IPS DF 6.9 (cell line): ENCODE measurements around the gene CUBN.

Experiments
- DNase-seq: peaks from one replicate; pipeline ENCODE4 v3.0.0-alpha.2; 2013; ENCODE audit warnings: low read depth, low spot score
- H3K27ac ChIP-seq: one replicate; pipeline ENCODE4 v1.5.1; 2013; ENCODE audit warnings: low read length, control low read depth
- H3K27me3 ChIP-seq: 2 replicates; pipeline ENCODE4 v1.6.1; 2013; ENCODE audit warnings: mild to moderate bottlenecking, low read length; ENCODE audit not compliant: control insufficient read depth, insufficient read depth
- H3K36me3 ChIP-seq: 2 replicates; pipeline ENCODE4 v1.6.1; 2013; ENCODE audit warnings: low read length; ENCODE audit not compliant: control insufficient read depth, insufficient read depth
- H3K4me1 ChIP-seq: 2 replicates; pipeline ENCODE4 v1.6.1; 2013; ENCODE audit warnings: low read length; ENCODE audit not compliant: control insufficient read depth, insufficient read depth
- H3K4me3 ChIP-seq: 2 replicates; pipeline ENCODE4 v1.5.1; 2013; ENCODE audit warnings: mild to moderate bottlenecking, low read length
- H3K9me3 ChIP-seq: 2 replicates; pipeline ENCODE4 v1.6.1; 2013; ENCODE audit warnings: low read length, inconsistent platforms; ENCODE audit not compliant: control insufficient read depth, insufficient read depth
- WGBS: extraction: QIAGEN DNeasy Blood & Tissue Kit; methylation state at CpG from one replicate; pipeline ENCODE4 v1.1.7; 2013; ENCODE audit warnings: mixed read lengths, missing lambda C conversion rate; ENCODE audit not compliant: insufficient read length, insufficient coverage; 5-methylcytosine and 5-hydroxymethylcytosine counted together

Gene CUBN

DNA sequence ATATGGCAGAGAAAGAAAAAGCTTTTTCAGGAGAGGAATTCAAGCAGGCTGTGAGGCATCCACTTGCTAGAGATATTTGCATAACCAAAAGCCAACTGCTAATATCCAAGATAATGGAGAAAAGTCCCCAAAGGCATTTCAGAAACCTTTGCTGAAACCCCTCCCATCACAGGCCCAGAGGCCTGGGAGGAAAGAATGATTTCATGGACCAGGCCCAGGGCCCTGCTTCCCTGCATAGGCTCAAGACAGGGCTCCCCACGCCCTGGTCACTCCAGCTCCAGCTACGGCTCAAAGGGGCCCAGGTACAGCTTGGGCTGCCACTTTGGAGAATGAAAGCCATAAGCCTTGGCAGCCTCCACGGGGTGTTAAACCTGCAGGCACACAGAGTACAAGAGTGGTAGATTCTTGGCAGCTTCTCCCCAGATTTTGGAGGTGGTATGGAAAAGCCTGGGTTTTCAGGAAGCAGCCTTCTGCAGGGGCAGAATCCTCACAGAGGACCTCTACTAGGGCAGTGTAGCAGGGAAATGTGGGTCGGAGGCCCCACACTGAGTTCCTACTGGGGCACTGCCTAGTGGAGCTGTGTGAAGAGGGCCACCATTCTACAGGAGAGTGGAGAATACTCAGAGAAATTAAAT is 306.8 kb downstream of the CUBN start:
- Histone ChIP-seq H3K4me3 (no peak overlapping the region), H3K4me1 (no peaks in the 10 kb centered on the region), H3K36me3 (no peaks in the 10 kb centered on the region), H3K27me3 (no peaks in the 10 kb centered on the region), H3K9me3 (peaks cover 5% of the 10 kb centered on the region), H3K27ac (no peak overlapping the region)
- no CpG with 5 or more reads among the region's 4 CpGs for WGBS
- no peak for DNase-seq

DNA sequence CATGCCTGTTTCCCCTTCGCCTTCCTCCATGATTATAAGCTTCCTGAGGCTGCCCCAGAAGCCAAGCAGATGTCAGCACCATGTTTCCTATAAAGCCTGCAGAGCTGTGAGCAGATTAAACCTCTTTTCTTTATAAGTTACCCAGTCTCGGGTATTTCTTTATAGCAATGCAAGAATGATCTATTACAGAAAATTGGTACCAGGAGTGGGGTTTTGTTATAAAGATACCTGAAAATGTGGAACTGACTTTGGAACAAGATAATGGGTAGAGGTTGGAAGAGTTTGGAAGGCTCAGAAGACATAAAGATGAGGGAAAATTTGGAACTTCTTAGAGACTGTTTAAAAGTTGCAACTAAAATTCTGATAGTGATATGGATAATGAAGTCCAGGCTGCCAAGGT is 307.6 kb downstream of the CUBN start:
- DNase-seq: no peak
- no peaks in the 10 kb centered on the region for H3K27me3 ChIP-seq
- H3K4me3 ChIP-seq: no peak overlapping the region
- WGBS: no CpG with 5 or more reads among the region's 2 CpGs
- no peak overlapping the region for H3K27ac ChIP-seq
- H3K4me1 ChIP-seq: no peaks in the 10 kb centered on the region
- peaks cover 5% of the 10 kb centered on the region for H3K9me3 ChIP-seq
- H3K36me3 ChIP-seq: no peaks in the 10 kb centered on the region

DNA sequence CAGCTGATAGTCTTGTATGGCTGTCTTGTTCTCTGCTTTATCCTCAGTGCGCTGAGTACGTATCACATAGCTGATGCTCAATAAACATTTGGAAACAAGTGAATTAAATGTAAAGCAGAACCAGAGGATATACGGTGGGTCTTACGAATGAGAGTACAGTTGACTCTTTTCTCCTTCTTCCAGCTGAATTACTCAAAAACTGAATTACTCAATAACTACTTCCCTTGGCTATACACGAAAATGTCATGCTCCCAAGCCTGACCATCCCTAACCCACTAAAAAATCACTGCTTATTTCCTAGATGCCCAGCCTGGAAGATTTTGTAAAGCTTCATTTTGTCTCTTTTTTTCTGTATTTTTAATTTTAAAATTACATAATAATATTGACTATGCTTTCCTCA is 309.2 kb downstream of the CUBN start:
- WGBS: no CpG with 5 or more reads among the region's 5 CpGs
- H3K27me3 ChIP-seq: no peaks in the 10 kb centered on the region

DNA sequence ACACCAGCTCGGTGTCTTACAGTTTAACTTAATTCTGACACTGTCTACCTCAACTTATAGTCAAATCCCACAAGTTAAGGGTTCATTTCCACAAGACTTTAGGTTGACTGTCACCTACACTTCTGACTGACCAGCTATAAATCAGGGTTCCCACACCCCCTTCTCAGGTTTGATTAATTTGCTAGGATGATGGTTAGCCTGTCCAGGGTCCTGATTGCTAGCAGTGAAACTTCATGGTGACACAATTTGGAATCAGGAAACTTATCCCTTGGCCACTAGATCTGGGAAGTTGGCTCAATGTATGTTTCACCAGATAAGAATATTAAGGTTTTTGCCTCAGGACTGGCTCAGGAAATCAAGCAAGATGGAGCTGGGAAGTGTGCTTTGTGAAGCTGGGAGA is 309.6 kb downstream of the CUBN start:
- H3K9me3 ChIP-seq: peaks cover 5% of the 10 kb centered on the region
- H3K27ac ChIP-seq: no peak overlapping the region
- DNase-seq: no peak
- no CpG with 5 or more reads among the region's 1 CpG for WGBS
- H3K4me1 ChIP-seq: no peaks in the 10 kb centered on the region
- no peak overlapping the region for H3K4me3 ChIP-seq
- H3K36me3 ChIP-seq: no peaks in the 10 kb centered on the region
- no peaks in the 10 kb centered on the region for H3K27me3 ChIP-seq

More for the DNA sequence above, 309.2 kb downstream of the CUBN start:
- no peak for DNase-seq
- Histone ChIP-seq H3K36me3 (no peaks in the 10 kb centered on the region), H3K4me1 (no peaks in the 10 kb centered on the region), H3K4me3 (no peak overlapping the region), H3K9me3 (peaks cover 5% of the 10 kb centered on the region), H3K27ac (no peak overlapping the region)

DNA sequence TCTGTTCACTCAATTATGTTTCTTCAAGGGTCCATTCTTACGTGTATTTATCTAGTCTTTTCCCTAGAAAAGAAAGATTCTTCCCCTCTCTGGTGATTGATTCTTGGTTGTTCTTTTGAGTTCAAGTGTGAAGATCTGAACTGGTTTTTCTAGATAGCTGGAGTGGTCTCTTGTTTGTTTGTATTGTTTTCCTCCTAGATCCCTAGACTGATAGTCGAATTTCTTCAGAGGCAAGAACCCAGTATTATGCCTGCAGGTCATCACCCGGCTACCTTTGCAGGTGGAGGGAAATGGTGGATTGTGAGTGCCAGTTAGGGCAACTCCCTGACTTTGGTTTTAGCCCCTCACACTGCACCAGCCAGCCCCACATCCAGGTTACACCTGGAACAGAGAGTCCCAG is 310.2 kb downstream of the CUBN start:
- DNase-seq: no peak
- Histone ChIP-seq H3K27ac (no peak overlapping the region), H3K27me3 (no peaks in the 10 kb centered on the region), H3K4me3 (no peak overlapping the region), H3K9me3 (peaks cover 5% of the 10 kb centered on the region), H3K4me1 (no peaks in the 10 kb centered on the region), H3K36me3 (no peaks in the 10 kb centered on the region)
- WGBS: no CpG with 5 or more reads among the region's 3 CpGs

DNA sequence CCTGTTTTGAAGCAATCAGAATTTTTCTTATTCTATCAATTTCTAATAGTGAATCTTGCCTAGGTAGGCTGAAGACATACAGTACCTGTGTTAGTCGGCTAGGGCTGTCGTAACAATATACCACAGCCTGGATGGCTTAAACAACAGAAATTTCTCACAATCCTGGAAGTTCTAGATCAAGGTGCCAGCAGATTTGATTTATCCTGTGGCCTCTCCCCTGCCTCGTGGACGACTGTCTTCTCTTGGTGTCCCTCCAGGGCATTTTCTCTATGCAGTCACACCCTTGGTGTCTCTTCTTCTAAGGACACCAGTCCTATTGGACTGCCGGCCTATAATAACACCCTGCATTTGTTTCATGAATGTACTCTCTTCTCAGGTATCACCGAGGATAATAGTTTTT is 310.6 kb downstream of the CUBN start:
- no peak for DNase-seq
- H3K4me3 ChIP-seq: no peak overlapping the region
- no peaks in the 10 kb centered on the region for H3K4me1 ChIP-seq
- WGBS: no CpG with 5 or more reads among the region's 6 CpGs
- H3K27me3 ChIP-seq: no peaks in the 10 kb centered on the region
- no peaks in the 10 kb centered on the region for H3K36me3 ChIP-seq
- peaks cover 5% of the 10 kb centered on the region for H3K9me3 ChIP-seq
- H3K27ac ChIP-seq: no peak overlapping the region

DNA sequence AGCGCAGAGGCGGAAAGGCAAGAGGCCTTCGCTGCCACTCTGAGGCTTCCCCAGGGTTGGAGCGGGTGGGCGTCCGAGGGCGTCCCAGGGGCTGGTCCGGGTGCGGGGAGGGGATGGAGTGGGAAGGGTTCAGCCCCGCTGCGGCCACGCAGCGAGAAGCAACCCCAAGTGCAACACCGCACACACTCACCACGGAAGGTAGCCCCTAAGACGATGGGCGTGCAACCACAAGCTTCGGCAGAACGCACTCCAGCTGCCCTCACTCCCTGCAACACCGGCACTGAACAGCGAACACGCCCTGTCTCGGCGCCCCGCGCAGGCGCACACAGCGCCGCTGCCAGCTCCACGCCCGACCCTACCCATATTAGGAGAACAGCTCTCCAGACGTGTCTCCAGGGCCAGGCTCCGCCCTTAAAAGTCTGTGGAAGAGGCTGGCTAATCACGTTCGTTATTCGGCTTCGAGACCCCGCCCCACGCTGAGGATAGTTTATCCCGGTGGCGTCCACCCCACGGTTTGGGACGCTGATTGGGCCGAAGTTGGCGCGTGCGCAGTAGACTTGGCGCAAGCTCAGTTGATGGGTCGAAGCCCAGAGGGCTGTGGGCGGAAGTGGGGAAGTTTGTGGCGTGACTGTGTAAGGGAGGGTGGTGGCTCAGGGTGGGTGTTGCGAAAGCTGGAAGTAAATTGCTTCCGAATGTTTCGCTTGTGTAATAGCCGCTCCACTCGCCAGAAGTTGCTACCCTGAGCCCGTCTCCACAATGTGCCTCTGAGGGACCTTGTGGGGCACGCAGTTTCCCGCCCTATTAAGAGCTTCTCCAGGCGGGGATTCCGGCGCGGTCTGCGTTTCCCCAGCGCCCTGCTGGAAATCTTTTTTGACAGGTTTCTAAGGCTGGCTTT is 312.2 kb downstream of the CUBN start, which contains the start of gene RSU1:
Gene RSU1 (minus strand): TSS at position 300 of the 895 bp plus-strand sequence. CDS start 343 bp downstream, outside the sequence.
- WGBS: no CpG with 5 or more reads among the region's 65 CpGs
- Histone ChIP-seq H3K36me3 (no peaks in the 10 kb centered on the region), H3K27me3 (no peaks in the 10 kb centered on the region), H3K27ac (no peak within 1 kb of the TSS), H3K4me1 (no peaks in the 10 kb centered on the region), H3K9me3 (no peaks in the 10 kb centered on the region; the same call in 1 of the 2 replicates), H3K4me3 (peak within 1 kb of the TSS; percentile 74)
- peak; percentile 97 for DNase-seq

DNA sequence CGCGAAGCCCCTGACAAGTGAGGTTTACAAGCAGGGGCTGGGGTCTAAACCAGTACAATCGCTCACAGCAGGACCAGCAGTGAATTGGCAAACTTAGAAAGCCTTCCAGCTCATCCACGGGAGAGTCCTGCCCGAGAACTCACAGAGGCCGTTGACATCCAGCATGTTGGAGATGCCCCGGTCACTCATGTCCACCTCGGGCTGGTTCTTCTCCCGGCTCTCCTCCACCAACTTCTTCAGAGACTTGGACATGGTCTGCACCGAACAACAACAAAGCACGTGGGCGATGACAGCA is 312.8 kb downstream of the CUBN start:
- WGBS: no CpG with 5 or more reads among the region's 12 CpGs
- H3K4me3 ChIP-seq: peak overlapping the region; percentile 64
- no peaks in the 10 kb centered on the region for H3K4me1 ChIP-seq
- no peak overlapping the region for H3K27ac ChIP-seq
- no peaks in the 10 kb centered on the region for H3K36me3 ChIP-seq
- H3K27me3 ChIP-seq: no peaks in the 10 kb centered on the region
- H3K9me3 ChIP-seq: no peaks in the 10 kb centered on the region
- DNase-seq: no peak

DNA sequence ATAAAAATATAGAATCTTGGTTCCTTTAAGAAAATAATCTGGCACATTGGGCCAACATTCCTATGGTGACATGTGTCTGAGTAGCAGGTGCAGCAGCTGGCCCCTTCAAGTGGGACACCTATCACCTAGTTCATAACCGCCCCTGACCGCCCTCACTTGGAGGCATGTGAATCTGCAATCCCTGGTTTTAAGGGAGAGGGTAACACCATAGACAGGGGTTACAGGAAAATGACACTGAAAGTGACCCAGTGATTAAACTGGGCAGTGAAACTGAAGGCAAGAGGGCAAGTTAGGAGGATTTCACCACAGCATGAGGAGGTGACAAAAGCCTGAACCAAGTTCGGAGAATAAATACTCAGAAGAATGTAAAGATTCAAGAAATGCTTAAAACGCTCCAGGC is 313.4 kb downstream of the CUBN start:
- H3K9me3 ChIP-seq: no peaks in the 10 kb centered on the region
- no peaks in the 10 kb centered on the region for H3K36me3 ChIP-seq
- no peaks in the 10 kb centered on the region for H3K27me3 ChIP-seq
- H3K27ac ChIP-seq: no peak overlapping the region
- H3K4me1 ChIP-seq: no peaks in the 10 kb centered on the region
- no peak overlapping the region for H3K4me3 ChIP-seq
- WGBS: no CpG with 5 or more reads among the region's 4 CpGs
- DNase-seq: no peak

DNA sequence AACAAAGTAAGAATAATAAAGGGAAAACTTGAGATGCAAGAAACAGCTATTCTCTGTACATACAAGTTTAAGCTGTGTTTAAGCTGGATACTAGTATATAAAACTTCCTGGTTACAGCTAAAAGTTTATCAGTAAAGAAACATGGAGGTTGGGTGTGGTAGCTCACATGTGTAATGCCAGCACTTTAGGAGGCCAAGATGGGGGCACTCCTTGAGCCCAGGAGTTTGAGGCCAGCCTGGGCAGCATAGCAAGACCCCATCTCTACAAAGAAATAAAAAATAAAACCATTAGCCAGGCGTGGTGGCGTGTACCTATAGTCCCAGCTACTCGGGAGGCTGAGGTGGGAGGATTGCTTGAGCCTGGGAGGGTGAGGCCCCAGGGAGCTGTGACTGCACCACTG is 315.6 kb downstream of the CUBN start:
- H3K4me1 ChIP-seq: no peaks in the 10 kb centered on the region
- H3K27me3 ChIP-seq: no peaks in the 10 kb centered on the region
- no peak overlapping the region for H3K27ac ChIP-seq
- no peak for DNase-seq
- no peaks in the 10 kb centered on the region for H3K36me3 ChIP-seq
- H3K9me3 ChIP-seq: no peaks in the 10 kb centered on the region
- no peak overlapping the region for H3K4me3 ChIP-seq
- no CpG with 5 or more reads among the region's 3 CpGs for WGBS
